Adrenal gland (tissue), 12 donors: ENCODE data around the gene SCO2. TPM values are rescaled to one million over a fixed set of nuclear protein-coding genes. Genes with fewer than 3 reads are reported as not detected.

Source experiments
- DNase-seq, 7 donors: peaks; one replicate each; pipeline ENCODE4 v3.0.0-alpha.2; 2019 to 2020
- H3K27ac ChIP-seq, 5 donors: fragments of 200-600 bp; sonication (generic) in 4 of 5; 1 replicate in 3 of 5; 2 replicates in 2 of 5; pipeline versions ENCODE4 v1.5.1 to v1.8.0; 2016 to 2020; ENCODE audit warnings: mild to moderate bottlenecking in 1 of 5
- H3K27me3 ChIP-seq: fragments of 200-600 bp; 2 replicates; pipeline ENCODE4 v1.8.0; 2021
- H3K36me3 ChIP-seq, 2 donors: fragments of 200-600 bp; replicated peaks in 1 of 2; 1 replicate in 1 of 2; 2 replicates in 1 of 2; pipeline versions ENCODE4 v1.5.1 to v1.8.0; 2018 to 2022
- H3K4me1 ChIP-seq, 2 donors: fragments of 200-600 bp; replicated peaks in 1 of 2; 1 replicate in 1 of 2; 2 replicates in 1 of 2; pipeline versions ENCODE4 v1.5.1 to v1.8.0; 2018 to 2021
- H3K4me3 ChIP-seq, 4 donors: fragments of 200-600 bp; sonication (generic) in 3 of 4; one replicate each; pipeline ENCODE4 v1.5.1; 2016 to 2018
- H3K9me3 ChIP-seq, 3 donors: fragments of 200-600 bp; sonication (generic) in 1 of 3; replicated peaks in 1 of 3; 1 replicate in 2 of 3; 2 replicates in 1 of 3; pipeline versions ENCODE4 v1.5.1 to v1.8.0; 2016 to 2021
- CTCF ChIP-seq, 6 experiments: fragments of 450-650 bp in 4 of 6; fragments of 200-600 bp in 2 of 6; sonication (generic) in 1 of 6; IDR thresholded peaks; 1 replicate in 5 of 6; 2 replicates in 1 of 6; pipeline versions ENCODE4 v1.5.1 to v1.8.0; 2016 to 2021; ENCODE audit warnings: antibody characterized with exemption in 6 of 6, mild to moderate bottlenecking in 2 of 6, moderate library complexity in 1 of 6
- POLR2A ChIP-seq, 2 donors: fragments of 450-650 bp; IDR thresholded peaks; one replicate each; pipeline ENCODE4 v1.6.1; 2017; ENCODE audit warnings: antibody characterized with exemption in 2 of 2, mild to moderate bottlenecking in 2 of 2, moderate library complexity in 1 of 2
- WGBS, 4 donors: extraction: QIAGEN DNeasy Blood & Tissue Kit in 2 of 4; methylation state at CpG; one replicate each; pipeline versions ENCODE4 v1.1.5 to v1.1.7; 2013 to 2017; 5-methylcytosine and 5-hydroxymethylcytosine counted together
- intact Hi-C, 2 donors: fragments of 100-400 bp; cut with DNase I; formaldehyde crosslinking; loops; one replicate each; pipeline versions ENCODE4 v1.14.1 to v1.15.0; 2022 to 2023
- polyA plus RNA-seq, 3 donors: library from polyadenylated mRNA; stranded (reverse); fragments of 200-250 nt in 2 of 3; fragments of 350-450 nt in 1 of 3; fragmentation: Illumina TruSeq in 1 of 3; extraction: RNeasy Lipid Tissue Mini Kit (QIAGEN cat#74804) in 1 of 3; gene quantifications; one replicate each; pipeline ENCODE4 v1.2.3, GENCODE V29; 2013 to 2014
- total RNA-seq, 9 donors: library from RNA; depleted of rRNA in 4 of 9; stranded (reverse); fragments of >200 nt in 4 of 9; fragments of 120-200 nt in 1 of 9; fragmentation: NEBNext Ultra II Directional in 1 of 9; extraction: Animal tissue kit (Norgen Biotek cat#: 25700) in 1 of 9; gene quantifications; one replicate each; pipeline versions ENCODE4 v1.1.0 to v1.2.4, GENCODE V29; 2013 to 2023
- donor health status: healthy with polysubstance abuse.
- donor health status: Bipolar disorder and iron deficiency.
- donor health status: DM: yes; HTN: yes; CAD: no.
- donor health status: DM: no; HTN: no; CAD: no.
- donor health status: DM: no; HTN: no; CAD: no.
- donor health status: DM: yes; HTN: yes; CAD: no.

Gene SCO2
- total and polyA plus RNA-seq, 12 donors, result 0.78 to 7.8 (median 1.7) TPM; not detected in 3

- Histone ChIP-seq H3K36me3 (no peaks in the 10 kb centered on the region), H3K4me3 (no peak overlapping the region), H3K9me3 (no peaks in the 10 kb centered on the region), H3K4me1 (peaks cover 0 to 12% of the 10 kb centered on the region in 2 donors), H3K27ac (no peak overlapping the region), H3K27me3 (peaks cover 26% of the 10 kb centered on the region)
- no peak for DNase-seq
- TF ChIP-seq POLR2A (IDR thresholded peaks at IDR 0.05), result no peak
- TF ChIP-seq CTCF (IDR thresholded peaks at IDR 0.05), result no peak
- 22 to 67% (median 25%) methylated on average over 5 to 35 of the region's 35 CpGs for WGBS, 4 donors
- intact Hi-C loops, result no loop called here
Measured at GRCh38 chr22:50547263-50547985, 22.0 kb upstream of the SCO2 start.

- H3K9me3 ChIP-seq, result no peaks in the 10 kb centered on the region
- no peak overlapping the region for H3K27ac ChIP-seq
- no peak overlapping the region for H3K4me3 ChIP-seq
- peaks cover 26% of the 10 kb centered on the region for H3K27me3 ChIP-seq
- no peak for TF ChIP-seq POLR2A (IDR thresholded peaks at IDR 0.05)
- no peak for TF ChIP-seq CTCF (IDR thresholded peaks at IDR 0.05)
- no peaks in the 10 kb centered on the region for H3K36me3 ChIP-seq
- DNase-seq, result no peak
- 45 to 100% (median 59%) methylated on average over 2 to 78 of the region's 78 CpGs for WGBS, 4 donors
- intact Hi-C loops, result no loop called here
- peaks cover 0 to 12% of the 10 kb centered on the region in 2 donors for H3K4me1 ChIP-seq
Measured at GRCh38 chr22:50546326-50547262, 21.2 kb upstream of the SCO2 start.

GRCh38 chr22:50545522-50546325 lies 20.3 kb upstream of the SCO2 start, which contains the start of gene KLHDC7B:
TSS of gene KLHDC7B (plus strand) at chr22:50545899. CDS start at chr22:50546244, 345 bp downstream.
- H3K36me3 ChIP-seq, result no peaks in the 10 kb centered on the region
- peaks cover 0 to 17% of the 10 kb centered on the region in 2 donors for H3K4me1 ChIP-seq
- no peaks in the 10 kb centered on the region for H3K9me3 ChIP-seq
- TF ChIP-seq POLR2A (IDR thresholded peaks at IDR 0.05) (no peak), CTCF (IDR thresholded peaks at IDR 0.05) (peak in 1 of 6 experiments; percentile 11)
- peak within 1 kb of the TSS in 1 of 5 donors; percentile 61 for H3K27ac ChIP-seq
- H3K27me3 ChIP-seq, result peaks cover 26% of the 10 kb centered on the region
- intact Hi-C loops, result no loop called here
- WGBS, 4 donors, result 65 to 86% (median 70%) methylated on average over 7 to 10 of the region's 10 CpGs
- H3K4me3 ChIP-seq, result no peak within 1 kb of the TSS
- no peak for DNase-seq
